ENCODE results near the gene PAFAH1B1. TPM values are rescaled to one million over a fixed set of nuclear protein-coding genes. Genes with fewer than 3 reads are reported as not detected.
"Not testable (repeated sequence)": the region's sequence is repeated elsewhere in the genome, so short reads cannot be mapped to it uniquely, and the experiment has no call there.

PAFAH1B1 gene
- polyA plus RNA-seq, 4 donors: 40.2 to 85.0 (median 50.3) TPM

DNA sequence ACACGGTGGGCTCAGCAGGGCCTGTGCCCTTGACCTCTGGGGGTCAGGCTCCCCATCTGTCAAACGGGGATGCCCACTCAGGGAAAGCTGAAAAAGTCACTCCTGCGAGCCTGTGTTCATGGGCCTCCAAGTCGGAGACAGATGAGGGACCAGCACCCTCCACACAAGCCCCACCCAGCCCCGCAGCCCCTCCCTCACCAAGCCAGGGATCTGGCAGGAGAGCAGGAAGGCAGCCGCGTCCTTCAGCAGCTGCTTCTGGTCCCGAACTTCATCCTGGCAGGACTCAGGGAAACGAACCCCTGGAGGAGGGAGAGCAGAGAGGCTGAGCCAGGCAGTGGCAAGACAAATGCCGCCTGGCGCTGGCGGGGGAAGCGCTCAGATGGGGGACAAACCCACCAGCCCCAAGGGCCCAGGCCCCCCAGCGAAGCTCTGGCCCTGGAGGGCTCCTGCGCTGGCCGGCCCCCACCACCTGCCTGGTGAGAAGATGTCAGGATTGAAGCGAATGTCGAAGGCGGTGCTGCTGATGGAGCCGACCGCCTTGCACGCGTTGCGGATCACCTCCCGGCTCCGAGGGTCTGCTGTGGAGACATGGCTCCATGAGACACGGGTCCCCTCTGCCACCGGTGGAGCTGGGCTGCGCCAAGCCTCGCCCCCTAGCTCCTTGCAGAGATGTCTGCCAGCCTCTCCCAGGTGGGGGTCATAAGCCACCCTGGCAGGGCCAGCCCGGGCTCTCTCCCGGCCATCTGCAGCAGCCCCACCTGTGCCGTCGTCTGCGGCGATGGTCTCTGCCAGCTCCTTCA is 102.7 kb downstream of the PAFAH1B1 start:
- H3K27ac ChIP-seq (ENCODE audit: low read depth in 1 of 3, low read length in 2 of 3): no peak overlapping the region
- WGBS, 3 donors: 87 to 89% (median 88%) methylated on average over 29 to 36 of the region's 36 CpGs
- no peak for DNase-seq
- H3K36me3 ChIP-seq (ENCODE audit: control insufficient read depth in 3 of 3, insufficient read depth in 2 of 3, low read depth in 1 of 3, low read length in 3 of 3): peaks cover 32 to 97% (median 46%) of the 10 kb centered on the region in 3 donors
- no peaks in the 10 kb centered on the region for H3K4me1 ChIP-seq (ENCODE audit: control insufficient read depth in 3 of 3, insufficient read depth in 2 of 3, low read depth in 1 of 3, low read length in 2 of 3)
- no peaks in the 10 kb centered on the region for H3K27me3 ChIP-seq (ENCODE audit: control insufficient read depth in 3 of 3, insufficient read depth in 3 of 3, low read length in 3 of 3)
- no peaks in the 10 kb centered on the region for H3K9me3 ChIP-seq (ENCODE audit: control insufficient read depth in 2 of 2, insufficient read depth in 1 of 2, low read depth in 1 of 2, low read length in 1 of 2)
- no peak for FAIRE-seq
- H3K4me3 ChIP-seq (ENCODE audit: low read depth in 1 of 3, low read length in 3 of 3): no peak overlapping the region

DNA sequence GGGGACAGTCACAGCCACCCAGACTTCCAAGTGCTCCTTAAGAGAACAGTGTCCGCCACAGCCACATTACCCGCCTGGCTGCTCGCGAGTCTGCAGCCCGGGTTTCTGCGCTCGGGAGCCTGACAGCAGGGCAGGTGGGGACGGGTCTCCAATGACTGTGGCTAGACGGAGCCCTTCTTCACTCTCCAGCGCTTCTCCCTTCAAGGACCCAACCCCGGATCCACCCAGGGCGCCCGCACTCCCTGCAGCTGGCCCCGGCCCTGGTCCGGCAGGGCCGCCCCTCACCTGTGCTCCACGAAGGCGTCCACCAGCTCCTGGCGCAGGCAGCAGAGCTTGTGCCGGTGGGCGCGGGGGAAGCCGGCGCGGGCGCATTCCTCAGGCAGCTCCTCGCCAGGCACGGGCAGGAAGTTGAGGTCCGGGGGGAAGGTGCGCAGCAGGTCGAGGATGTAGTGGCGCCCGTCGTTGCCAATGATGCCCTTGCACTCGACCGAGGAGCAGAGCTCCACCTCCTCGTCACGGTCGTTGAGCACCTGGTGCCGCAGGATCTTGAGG is 104.2 kb downstream of the PAFAH1B1 start:
- no peak for DNase-seq
- Histone ChIP-seq H3K27me3 (ENCODE audit: control insufficient read depth in 3 of 3, insufficient read depth in 3 of 3, low read length in 3 of 3) (no peaks in the 10 kb centered on the region), H3K27ac (ENCODE audit: low read depth in 1 of 3, low read length in 2 of 3) (no peak overlapping the region), H3K4me1 (ENCODE audit: control insufficient read depth in 3 of 3, insufficient read depth in 2 of 3, low read depth in 1 of 3, low read length in 2 of 3) (no peaks in the 10 kb centered on the region), H3K9me3 (ENCODE audit: control insufficient read depth in 2 of 2, insufficient read depth in 1 of 2, low read depth in 1 of 2, low read length in 1 of 2) (no peaks in the 10 kb centered on the region), H3K36me3 (ENCODE audit: control insufficient read depth in 3 of 3, insufficient read depth in 2 of 3, low read depth in 1 of 3, low read length in 3 of 3) (peaks cover 35 to 98% (median 42%) of the 10 kb centered on the region in 3 donors), H3K4me3 (ENCODE audit: low read depth in 1 of 3, low read length in 3 of 3) (no peak overlapping the region)
- WGBS, 3 donors: 95 to 98% (median 96%) methylated on average over 39 to 40 of the region's 40 CpGs
- FAIRE-seq: no peak

DNA sequence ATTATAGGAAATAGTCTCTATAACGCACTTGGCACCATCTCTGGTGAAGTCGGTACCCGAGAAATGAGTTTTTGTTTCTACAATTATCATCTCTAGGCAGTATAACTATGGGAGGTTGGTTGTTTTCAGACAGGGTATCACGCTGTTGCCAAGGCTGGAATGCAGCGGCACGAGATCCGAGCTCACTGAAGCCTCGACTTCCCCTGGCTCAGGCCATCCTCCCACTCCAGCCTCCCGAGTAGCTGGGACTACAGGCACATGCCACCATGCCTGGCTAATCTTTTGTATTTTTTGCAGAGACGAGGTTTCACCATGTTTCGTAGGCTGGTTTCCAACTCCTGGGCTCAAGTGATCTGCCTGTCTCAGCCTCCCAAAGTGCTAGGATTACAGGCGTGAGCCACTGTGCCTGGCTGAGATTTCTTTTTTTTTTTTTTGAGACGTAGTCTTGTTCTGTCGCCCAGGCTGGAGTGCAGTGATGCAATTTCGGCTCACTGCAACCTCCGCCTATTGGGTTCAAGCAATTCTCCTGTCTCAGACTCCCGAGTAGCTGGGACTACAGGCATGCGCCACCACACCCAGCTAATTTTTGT is 105.9 kb downstream of the PAFAH1B1 start:
- peaks cover 27 to 98% (median 33%) of the 10 kb centered on the region in 3 donors for H3K36me3 ChIP-seq (ENCODE audit: control insufficient read depth in 3 of 3, insufficient read depth in 2 of 3, low read depth in 1 of 3, low read length in 3 of 3)
- H3K9me3 ChIP-seq (ENCODE audit: control insufficient read depth in 2 of 2, insufficient read depth in 1 of 2, low read depth in 1 of 2, low read length in 1 of 2); DNase-seq; H3K4me1 ChIP-seq (ENCODE audit: control insufficient read depth in 3 of 3, insufficient read depth in 2 of 3, low read depth in 1 of 3, low read length in 2 of 3); H3K4me3 ChIP-seq (ENCODE audit: low read depth in 1 of 3, low read length in 3 of 3); H3K27me3 ChIP-seq (ENCODE audit: control insufficient read depth in 3 of 3, insufficient read depth in 3 of 3, low read length in 3 of 3); FAIRE-seq; H3K27ac ChIP-seq (ENCODE audit: low read depth in 1 of 3, low read length in 2 of 3): not testable (repeated sequence)
- WGBS, 3 donors: 90 to 92% (median 92%) methylated on average over 18 of the region's 18 CpGs

DNA sequence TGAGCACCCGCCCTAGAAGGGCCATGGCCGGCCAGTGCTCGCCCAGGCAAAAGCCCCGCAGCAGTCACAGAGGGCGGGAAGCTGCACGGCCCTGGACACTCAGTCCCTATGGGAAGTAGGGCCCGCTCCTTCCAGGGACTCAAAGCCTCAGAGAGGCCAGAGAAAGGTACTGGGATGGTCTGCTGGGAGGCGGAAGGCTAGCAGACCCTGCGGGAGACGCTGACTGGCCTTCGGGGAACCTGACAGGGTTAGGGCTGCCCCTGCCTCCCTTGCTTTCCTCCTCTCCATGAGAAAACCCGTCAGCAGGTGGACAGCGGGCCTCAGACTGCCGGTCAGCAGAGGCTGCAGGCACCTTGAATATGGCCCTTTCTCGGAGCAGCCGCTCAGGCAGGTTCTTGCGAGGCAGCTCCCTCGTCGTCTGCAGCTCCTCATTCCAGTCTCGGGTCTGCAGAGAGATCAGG is 106.6 kb downstream of the PAFAH1B1 start:
- Histone ChIP-seq H3K4me3 (ENCODE audit: low read depth in 1 of 3, low read length in 3 of 3) (no peak overlapping the region), H3K4me1 (ENCODE audit: control insufficient read depth in 3 of 3, insufficient read depth in 2 of 3, low read depth in 1 of 3, low read length in 2 of 3) (no peaks in the 10 kb centered on the region), H3K9me3 (ENCODE audit: control insufficient read depth in 2 of 2, insufficient read depth in 1 of 2, low read depth in 1 of 2, low read length in 1 of 2) (no peaks in the 10 kb centered on the region), H3K27me3 (ENCODE audit: control insufficient read depth in 3 of 3, insufficient read depth in 3 of 3, low read length in 3 of 3) (no peaks in the 10 kb centered on the region), H3K27ac (ENCODE audit: low read depth in 1 of 3, low read length in 2 of 3) (no peak overlapping the region), H3K36me3 (ENCODE audit: control insufficient read depth in 3 of 3, insufficient read depth in 2 of 3, low read depth in 1 of 3, low read length in 3 of 3) (peaks cover 24 to 99% (median 26%) of the 10 kb centered on the region in 3 donors)
- DNase-seq (no peak), FAIRE-seq (no peak)
- 94 to 95% (median 94%) methylated on average over 18 to 20 of the region's 20 CpGs for WGBS, 3 donors

DNA sequence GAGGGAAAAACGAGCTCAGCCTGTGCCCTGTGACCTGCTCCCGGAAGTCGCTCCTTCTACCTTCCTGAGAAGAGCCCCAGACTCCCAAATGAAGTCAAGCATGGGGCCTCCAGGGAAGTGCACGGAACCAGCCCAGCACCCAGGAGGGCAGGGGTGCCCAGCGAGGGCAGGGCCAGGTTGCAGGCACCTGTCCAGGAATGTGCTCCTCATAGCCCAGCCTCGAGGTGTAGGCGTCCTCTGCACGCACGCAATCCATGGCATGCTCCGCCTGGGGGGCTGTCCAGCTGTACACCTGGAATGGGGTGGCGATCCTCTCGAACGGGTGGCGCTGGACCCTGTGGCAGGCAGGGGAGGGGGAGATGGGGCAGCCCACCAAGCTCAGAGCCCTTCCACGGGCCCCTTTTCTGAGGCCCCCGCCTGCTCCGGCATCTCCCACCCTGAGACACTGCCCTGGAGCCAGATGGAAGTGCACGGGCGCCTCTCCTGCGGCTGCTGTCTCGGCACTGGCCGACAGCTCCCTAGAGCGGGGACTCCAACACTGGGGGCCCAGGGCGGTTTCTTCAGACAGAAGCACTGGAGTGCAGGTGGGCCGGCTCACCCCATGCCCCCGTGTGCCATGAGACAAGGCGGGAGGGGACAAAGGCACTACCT is 107.2 kb downstream of the PAFAH1B1 start:
- no peaks in the 10 kb centered on the region for H3K27me3 ChIP-seq (ENCODE audit: control insufficient read depth in 3 of 3, insufficient read depth in 3 of 3, low read length in 3 of 3)
- H3K27ac ChIP-seq (ENCODE audit: low read depth in 1 of 3, low read length in 2 of 3): no peak overlapping the region
- peaks cover 24 to 98% (median 24%) of the 10 kb centered on the region in 3 donors for H3K36me3 ChIP-seq (ENCODE audit: control insufficient read depth in 3 of 3, insufficient read depth in 2 of 3, low read depth in 1 of 3, low read length in 3 of 3)
- no peak for FAIRE-seq
- no peak overlapping the region for H3K4me3 ChIP-seq (ENCODE audit: low read depth in 1 of 3, low read length in 3 of 3)
- H3K9me3 ChIP-seq (ENCODE audit: control insufficient read depth in 2 of 2, insufficient read depth in 1 of 2, low read depth in 1 of 2, low read length in 1 of 2): no peaks in the 10 kb centered on the region
- DNase-seq: no peak
- H3K4me1 ChIP-seq (ENCODE audit: control insufficient read depth in 3 of 3, insufficient read depth in 2 of 3, low read depth in 1 of 3, low read length in 2 of 3): no peaks in the 10 kb centered on the region
- WGBS, 3 donors: 88 to 93% (median 89%) methylated on average over 24 to 27 of the region's 27 CpGs

DNA sequence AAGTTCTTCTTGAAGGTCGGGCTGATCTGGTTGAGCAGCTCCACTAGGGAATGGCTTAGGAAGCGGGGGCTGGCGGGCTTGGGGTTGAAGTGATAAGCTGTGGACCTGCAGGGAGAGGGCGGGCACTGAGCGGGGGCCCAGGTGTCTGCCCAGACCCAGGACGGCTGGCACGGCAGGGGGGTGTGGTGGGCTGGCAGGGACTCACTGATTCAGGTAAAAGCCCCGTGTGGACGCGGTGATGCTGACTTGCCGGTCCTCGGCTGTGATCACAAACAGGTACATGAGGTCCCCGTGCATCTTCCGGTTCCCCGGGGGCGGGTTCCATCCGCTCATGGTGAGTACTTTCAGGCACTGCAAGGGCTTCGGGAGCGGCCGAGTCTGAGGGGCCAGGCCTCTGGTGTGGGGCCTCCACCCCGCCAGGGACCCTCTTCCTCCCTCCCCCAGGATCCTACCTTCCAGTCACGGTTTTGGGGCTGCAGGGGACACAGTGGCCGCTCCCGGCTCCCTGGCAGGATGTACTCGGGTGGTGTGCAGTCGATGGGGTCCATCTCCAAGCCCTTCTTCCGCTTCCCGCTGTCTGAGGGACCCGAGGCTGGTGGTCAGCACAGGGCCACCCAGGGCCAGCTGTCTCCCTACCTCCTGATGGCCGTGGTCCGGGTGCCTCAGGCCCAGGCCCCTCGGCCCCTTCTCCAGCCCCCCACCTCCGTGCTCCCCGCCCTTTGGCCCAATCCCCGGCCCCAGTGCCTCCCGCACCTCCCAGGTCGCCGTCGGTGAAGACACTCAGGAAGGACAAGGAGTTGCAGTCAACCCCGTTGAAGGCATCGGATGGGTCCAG is 107.9 kb downstream of the PAFAH1B1 start:
- Histone ChIP-seq H3K4me1 (ENCODE audit: control insufficient read depth in 3 of 3, insufficient read depth in 2 of 3, low read depth in 1 of 3, low read length in 2 of 3) (no peaks in the 10 kb centered on the region), H3K27ac (ENCODE audit: low read depth in 1 of 3, low read length in 2 of 3) (no peak overlapping the region), H3K9me3 (ENCODE audit: control insufficient read depth in 2 of 2, insufficient read depth in 1 of 2, low read depth in 1 of 2, low read length in 1 of 2) (no peaks in the 10 kb centered on the region), H3K36me3 (ENCODE audit: control insufficient read depth in 3 of 3, insufficient read depth in 2 of 3, low read depth in 1 of 3, low read length in 3 of 3) (peaks cover 19 to 98% (median 21%) of the 10 kb centered on the region in 3 donors), H3K27me3 (ENCODE audit: control insufficient read depth in 3 of 3, insufficient read depth in 3 of 3, low read length in 3 of 3) (no peaks in the 10 kb centered on the region), H3K4me3 (ENCODE audit: low read depth in 1 of 3, low read length in 3 of 3) (no peak overlapping the region)
- no peak for FAIRE-seq
- DNase-seq: no peak
- WGBS, 3 donors: 90 to 93% (median 93%) methylated on average over 32 to 41 of the region's 41 CpGs

DNA sequence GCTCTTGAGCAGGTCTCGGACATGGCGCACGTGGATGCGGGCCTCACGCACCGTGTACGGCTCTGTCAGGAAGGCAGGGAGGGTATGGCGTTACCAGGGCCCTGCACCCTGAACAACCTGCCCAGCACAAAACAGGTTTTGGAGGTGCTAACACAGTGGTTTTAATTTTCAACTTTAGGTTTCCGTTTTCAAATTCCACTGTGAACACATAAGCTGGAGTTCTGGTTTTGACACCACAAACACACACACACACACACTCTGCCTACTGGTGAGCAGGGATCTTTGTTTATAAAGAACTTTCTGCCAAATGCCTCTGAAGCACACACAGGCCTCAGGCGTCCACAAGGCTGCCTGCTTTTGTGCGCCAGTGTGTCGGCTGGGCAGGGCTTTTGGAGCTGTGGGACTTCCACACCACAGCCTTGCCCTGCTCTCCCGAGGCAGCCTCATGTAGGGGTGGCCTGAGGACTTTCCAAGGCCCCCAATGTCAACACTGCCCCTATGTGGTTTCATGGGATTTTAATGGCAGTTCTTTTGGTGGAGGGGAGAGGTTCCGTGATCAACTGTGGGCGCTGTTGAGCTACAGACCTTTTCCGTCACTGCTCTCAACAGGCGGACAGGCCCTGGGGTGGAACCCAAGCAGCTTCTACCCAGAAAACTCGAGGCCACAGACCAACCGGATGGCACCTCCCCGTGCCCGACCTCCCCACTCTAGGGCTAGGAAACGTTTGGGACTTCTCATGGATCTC is 108.7 kb downstream of the PAFAH1B1 start:
- no peak for FAIRE-seq
- peaks cover 18 to 98% (median 19%) of the 10 kb centered on the region in 3 donors for H3K36me3 ChIP-seq (ENCODE audit: control insufficient read depth in 3 of 3, insufficient read depth in 2 of 3, low read depth in 1 of 3, low read length in 3 of 3)
- peaks cover 0 to 2% (median 0%) of the 10 kb centered on the region in 3 donors for H3K4me1 ChIP-seq (ENCODE audit: control insufficient read depth in 3 of 3, insufficient read depth in 2 of 3, low read depth in 1 of 3, low read length in 2 of 3)
- H3K27ac ChIP-seq (ENCODE audit: low read depth in 1 of 3, low read length in 2 of 3): no peak overlapping the region
- 89 to 91% (median 91%) methylated on average over 22 of the region's 22 CpGs for WGBS, 3 donors
- no peaks in the 10 kb centered on the region for H3K27me3 ChIP-seq (ENCODE audit: control insufficient read depth in 3 of 3, insufficient read depth in 3 of 3, low read length in 3 of 3)
- H3K4me3 ChIP-seq (ENCODE audit: low read depth in 1 of 3, low read length in 3 of 3): no peak overlapping the region
- DNase-seq: no peak
- no peaks in the 10 kb centered on the region for H3K9me3 ChIP-seq (ENCODE audit: control insufficient read depth in 2 of 2, insufficient read depth in 1 of 2, low read depth in 1 of 2, low read length in 1 of 2)
